ENCODE measurements around the gene RACK1.

The RACK1 gene

DNA sequence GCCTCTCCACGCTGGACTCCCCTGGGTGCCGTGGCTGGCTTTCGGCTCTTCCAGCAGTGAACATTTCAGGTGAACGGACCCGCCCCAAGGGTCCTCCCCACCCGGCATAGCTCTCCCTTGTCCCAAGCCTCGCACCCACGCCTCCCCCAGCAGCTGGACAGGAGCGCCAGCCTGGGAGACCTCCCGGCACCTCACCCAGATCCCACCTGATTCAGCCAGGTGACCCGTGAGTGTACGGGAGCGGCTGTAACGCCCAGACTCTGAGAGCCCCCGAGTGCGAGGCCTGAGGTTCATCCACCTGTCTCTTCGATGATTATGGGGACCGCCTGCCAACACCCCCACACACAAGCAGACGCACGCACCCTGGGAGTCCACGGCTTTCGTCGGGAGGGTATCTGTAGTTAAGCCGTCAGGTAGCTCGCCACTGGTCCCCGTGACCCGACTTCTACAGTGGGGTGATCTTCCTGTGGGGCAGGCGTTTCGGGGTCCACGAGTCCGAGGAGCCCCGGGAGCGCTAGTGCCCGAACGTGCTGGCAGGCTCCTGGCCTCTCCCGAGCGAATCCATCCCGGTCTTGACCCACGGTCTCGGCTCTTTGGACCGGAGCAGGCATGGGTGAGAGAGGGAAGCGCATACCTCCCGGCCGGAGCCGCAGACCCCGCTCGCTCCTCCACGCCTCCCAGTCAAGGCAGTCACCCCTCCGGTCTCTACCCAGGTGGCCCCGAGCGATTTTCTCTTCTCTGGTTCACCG lies 53.6 kb downstream of the RACK1 start:
- DNase-seq (ENCODE audit: extremely low spot score), result no peak
- CTCF ChIA-PET, result interaction anchor here (0.9 to 4.8 kb wide), 5 partner anchors 10 to 22 kb away, joined by 3 to 19 read pairs (median 3); partner anchors contain the start of gene TRIM7
- TF ChIP-seq LEF1 (IDR thresholded peaks at IDR 0.05; ENCODE audit: borderline replicate concordance), result no peak
- TF ChIP-seq L3MBTL2 (conservative IDR thresholded peaks at IDR 0.05), result peak; percentile 64
- POLR2A ChIA-PET, result interaction anchor here (0.6 to 8.8 kb wide), 10 partner anchors 15 to 70 kb away, joined by 3 to 164 read pairs (median 4); partner anchors contain the start of genes RACK1, TRIM41 and TRIM7

DNA sequence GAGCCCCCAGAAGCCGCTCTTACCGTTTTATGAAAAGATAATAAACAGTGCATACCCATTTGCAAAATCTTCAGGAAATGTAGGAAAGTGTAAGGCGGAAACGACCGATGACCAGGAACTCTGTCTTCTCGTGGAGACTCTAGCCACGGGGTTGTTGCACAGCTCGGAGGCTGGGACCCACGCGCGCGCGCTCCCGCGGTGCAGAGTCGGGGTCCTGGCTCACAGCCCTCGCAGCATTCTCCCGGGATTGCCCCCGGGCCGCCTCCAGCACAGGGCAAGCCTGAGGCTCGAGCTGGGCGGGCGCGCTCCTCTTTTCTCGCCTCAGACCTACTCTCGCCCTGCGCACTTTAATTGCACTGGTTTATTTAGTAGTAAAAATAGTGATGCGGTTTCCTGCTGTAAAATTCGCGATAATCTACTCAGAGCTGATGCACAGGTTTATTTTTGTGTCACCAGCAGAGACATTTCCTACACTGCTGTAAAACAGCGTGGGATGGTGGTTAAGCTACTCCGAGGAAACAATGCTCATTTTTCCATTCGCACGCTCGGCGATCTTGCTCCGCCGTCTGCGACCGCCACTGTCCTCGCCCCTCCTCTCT lies 54.2 kb downstream of the RACK1 start:
- no peak for TF ChIP-seq LEF1 (IDR thresholded peaks at IDR 0.05; ENCODE audit: borderline replicate concordance)
- no peak for TF ChIP-seq FOXM1 (IDR thresholded peaks at IDR 0.05; ENCODE audit: borderline replicate concordance)
- TF ChIP-seq L3MBTL2 (conservative IDR thresholded peaks at IDR 0.05), result no peak
- TF ChIP-seq ARNT (IDR thresholded peaks at IDR 0.05), result no peak
- no peak for DNase-seq (ENCODE audit: extremely low spot score)
- POLR2A ChIA-PET, result interaction anchor here (1.1 to 8.8 kb wide), 7 partner anchors 16 to 71 kb away, joined by 4 to 164 read pairs (median 5); partner anchors contain the start of genes RACK1, TRIM41 and TRIM7
- CTCF ChIA-PET, result interaction anchor here (0.5 to 4.8 kb wide), 4 partner anchors 10 to 21 kb away, joined by 3 to 19 read pairs (median 6); no protein-coding TSS in a partner anchor

DNA sequence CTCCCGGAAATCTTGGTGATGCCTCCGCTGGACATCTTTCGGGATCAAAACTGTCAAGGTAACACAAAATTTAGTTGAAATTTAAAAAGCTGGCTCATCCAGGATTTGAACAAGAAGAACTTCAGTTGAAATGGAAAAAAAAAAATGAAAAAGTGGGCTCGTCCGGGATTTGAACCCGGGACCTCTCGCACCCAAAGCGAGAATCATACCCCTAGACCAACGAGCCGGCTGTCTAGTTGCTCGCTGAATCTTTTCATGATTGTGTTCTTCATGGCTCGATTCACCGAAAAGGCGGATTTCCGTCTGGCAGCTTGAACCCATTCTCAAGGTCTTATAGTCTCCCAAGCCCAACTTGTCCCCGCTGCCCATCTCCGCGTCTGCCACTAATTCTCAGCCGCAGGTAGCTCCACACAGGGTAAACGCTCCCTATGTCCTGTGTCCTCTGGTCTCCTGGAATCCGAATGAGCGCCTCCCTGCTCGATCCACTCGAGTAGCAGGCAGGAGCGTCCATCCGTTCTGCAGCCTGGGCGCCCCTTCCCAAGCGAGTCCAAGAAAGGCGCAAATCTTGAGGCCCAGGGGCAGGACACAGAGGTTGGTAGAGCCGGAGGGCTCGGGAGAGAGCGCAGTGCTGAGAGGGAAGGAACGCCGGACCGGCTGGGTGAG lies 54.9 kb downstream of the RACK1 start:
- TF ChIP-seq ZNF384 (IDR thresholded peaks at IDR 0.05) (no peak), ARNT (IDR thresholded peaks at IDR 0.05) (no peak), FOXA1 (IDR thresholded peaks at IDR 0.05) (no peak), ELF4 (IDR thresholded peaks at IDR 0.05) (no peak), SP1 (IDR thresholded peaks at IDR 0.05) (no peak), FOXK2 (IDR thresholded peaks at IDR 0.05) (no peak), L3MBTL2 (conservative IDR thresholded peaks at IDR 0.05) (no peak), LEF1 (IDR thresholded peaks at IDR 0.05; ENCODE audit: borderline replicate concordance) (no peak), NFRKB (IDR thresholded peaks at IDR 0.05) (no peak), BHLHE40 (IDR thresholded peaks at IDR 0.05; ENCODE audit: borderline replicate concordance) (no peak), HDGF (IDR thresholded peaks at IDR 0.05; ENCODE audit: borderline replicate concordance) (no peak), FOXM1 (IDR thresholded peaks at IDR 0.05; ENCODE audit: borderline replicate concordance) (no peak), TARDBP (IDR thresholded peaks at IDR 0.05) (no peak), SUZ12 (IDR thresholded peaks at IDR 0.05) (no peak), CTBP1 (IDR thresholded peaks at IDR 0.05; ENCODE audit: borderline replicate concordance) (no peak)
- TF ChIP-seq, protein P1, sequence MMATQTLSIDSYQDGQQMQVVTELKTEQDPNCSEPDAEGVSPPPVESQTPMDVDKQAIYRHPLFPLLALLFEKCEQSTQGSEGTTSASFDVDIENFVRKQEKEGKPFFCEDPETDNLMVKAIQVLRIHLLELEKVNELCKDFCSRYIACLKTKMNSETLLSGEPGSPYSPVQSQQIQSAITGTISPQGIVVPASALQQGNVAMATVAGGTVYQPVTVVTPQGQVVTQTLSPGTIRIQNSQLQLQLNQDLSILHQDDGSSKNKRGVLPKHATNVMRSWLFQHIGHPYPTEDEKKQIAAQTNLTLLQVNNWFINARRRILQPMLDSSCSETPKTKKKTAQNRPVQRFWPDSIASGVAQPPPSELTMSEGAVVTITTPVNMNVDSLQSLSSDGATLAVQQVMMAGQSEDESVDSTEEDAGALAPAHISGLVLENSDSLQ (IDR thresholded peaks at IDR 0.05), result no peak
- ChIA-PET POLR2A (interaction anchor here (1.3 to 8.8 kb wide), 6 partner anchors 16 to 72 kb away, joined by 4 to 164 read pairs (median 7); partner anchors contain the start of genes RACK1, TRIM41 and TRIM7), CTCF (interaction anchor here (0.5 to 4.8 kb wide), 3 partner anchors 10 to 21 kb away, joined by 3 to 19 read pairs (median 6); no protein-coding TSS in a partner anchor)
- peak; percentile 55 for DNase-seq (ENCODE audit: extremely low spot score)

DNA sequence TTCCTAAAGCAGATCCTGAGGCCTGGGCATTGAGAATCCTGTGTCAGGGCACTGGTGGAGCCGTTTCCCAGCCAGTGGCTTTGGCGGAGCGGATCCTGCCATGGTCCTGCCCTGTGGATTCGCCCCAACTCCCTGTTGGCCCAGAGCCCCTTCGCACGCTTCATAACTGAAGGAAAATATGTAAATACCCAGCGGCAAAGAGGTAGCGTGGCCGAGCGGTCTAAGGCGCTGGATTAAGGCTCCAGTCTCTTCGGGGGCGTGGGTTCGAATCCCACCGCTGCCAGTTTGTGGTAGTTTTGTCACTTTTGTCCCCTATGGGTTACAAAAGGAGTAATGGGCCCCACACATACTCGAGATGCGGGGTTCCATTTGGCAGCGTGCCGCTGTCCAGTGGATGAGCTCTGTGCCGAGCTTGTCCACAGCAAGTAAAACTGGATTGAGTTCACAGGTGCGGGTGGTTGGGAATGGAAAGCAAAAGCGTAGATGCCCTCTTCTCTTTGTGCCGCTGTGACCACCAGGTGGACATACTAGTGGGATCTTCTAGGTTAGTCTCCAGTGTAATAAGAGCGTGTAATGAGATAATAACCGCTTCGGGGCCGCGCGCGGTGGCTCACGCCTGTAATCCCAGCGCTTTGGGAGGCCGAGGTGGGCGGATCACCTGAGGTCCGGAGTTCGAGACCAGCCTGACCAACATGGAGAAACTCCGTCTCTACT lies 56.0 kb downstream of the RACK1 start:
- no peak for TF ChIP-seq TARDBP (IDR thresholded peaks at IDR 0.05)
- no peak for TF ChIP-seq SP1 (IDR thresholded peaks at IDR 0.05)
- TF ChIP-seq ARNT (IDR thresholded peaks at IDR 0.05), result peak; percentile 71
- no peak for TF ChIP-seq FOXA1 (IDR thresholded peaks at IDR 0.05)
- no peak for TF ChIP-seq ELF4 (IDR thresholded peaks at IDR 0.05)
- no peak for TF ChIP-seq FOXK2 (IDR thresholded peaks at IDR 0.05)
- TF ChIP-seq L3MBTL2 (conservative IDR thresholded peaks at IDR 0.05), result 0 out of 2 replicates have a peak, but pooled peaks have one; percentile 40
- TF ChIP-seq CTBP1 (IDR thresholded peaks at IDR 0.05; ENCODE audit: borderline replicate concordance), result no peak
- TF ChIP-seq, protein P1 (IDR thresholded peaks at IDR 0.05), result no peak
- TF ChIP-seq LEF1 (IDR thresholded peaks at IDR 0.05; ENCODE audit: borderline replicate concordance), result no peak
- TF ChIP-seq FOXM1 (IDR thresholded peaks at IDR 0.05; ENCODE audit: borderline replicate concordance), result no peak; the same call in 1 of the 2 replicates
- POLR2A ChIA-PET, result interaction anchor here (0.7 to 8.8 kb wide), 9 partner anchors 14 to 73 kb away, joined by 3 to 164 read pairs (median 6); partner anchors contain the start of genes RACK1, TRIM41, TRIM52 and TRIM7
- DNase-seq (ENCODE audit: extremely low spot score), result peak; percentile 70
- CTCF ChIA-PET, result interaction anchor here (1.2 to 4.8 kb wide), 5 partner anchors 14 to 35 kb away, joined by 6 to 19 read pairs (median 6); partner anchors contain the start of gene TRIM41

DNA sequence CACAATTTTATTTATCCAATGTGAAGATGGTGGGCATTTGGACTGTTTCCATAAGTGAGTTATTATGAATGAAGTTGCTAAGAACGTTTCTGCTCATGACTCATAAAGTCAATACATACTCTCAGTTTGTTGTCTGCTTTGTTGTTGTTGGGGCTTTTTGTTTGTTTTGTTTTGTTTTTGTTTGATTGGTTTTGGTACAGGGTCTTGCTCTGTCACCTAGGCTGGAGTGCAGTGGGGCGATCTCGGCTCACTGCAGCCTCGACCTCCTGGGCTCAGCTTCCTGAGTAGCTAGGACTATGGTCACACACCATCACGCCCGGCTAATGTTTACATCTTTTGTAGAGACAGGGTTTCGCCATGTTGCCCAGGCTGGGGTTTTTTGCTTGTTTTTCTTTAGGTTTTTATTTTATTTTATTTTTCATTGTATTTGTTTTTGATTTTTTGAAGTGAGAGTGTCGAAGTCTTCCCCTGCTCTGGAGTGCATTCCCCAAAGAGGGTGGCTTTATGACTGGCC lies 56.7 kb downstream of the RACK1 start:
- no peak for TF ChIP-seq ZNF384 (IDR thresholded peaks at IDR 0.05)
- TF ChIP-seq L3MBTL2 (conservative IDR thresholded peaks at IDR 0.05), result peak; percentile 50
- DNase-seq (ENCODE audit: extremely low spot score), result no peak
- POLR2A ChIA-PET, result interaction anchor here (0.7 to 8.8 kb wide), 8 partner anchors 14 to 87 kb away, joined by 3 to 164 read pairs (median 6); partner anchors contain the start of genes RACK1, TRIM41, TRIM52 and TRIM7
- CTCF ChIA-PET, result interaction anchor here (1.3 to 4.8 kb wide), 4 partner anchors 14 to 35 kb away, joined by 6 to 19 read pairs (median 6); partner anchors contain the start of gene TRIM41
